Uterus (tissue), 4 donors: Measurements from ENCODE around the gene MEGF10. TPM values are rescaled to one million over a fixed set of nuclear protein-coding genes. Genes with fewer than 3 reads are reported as not detected.

Source experiments
- DNase-seq, 2 donors: peaks; one replicate each; pipeline ENCODE4 v3.0.0-alpha.2; 2019 to 2020
- H3K27ac ChIP-seq, 2 donors: fragments of 200-600 bp; sonication (generic); 1 replicate in 1 of 2; 2 replicates in 1 of 2; pipeline ENCODE4 v1.5.1; 2016 to 2018
- H3K27me3 ChIP-seq, 2 donors: fragments of 200-600 bp; sonication (generic); one replicate each; pipeline ENCODE4 v1.5.1; 2018 to 2019; ENCODE audit warnings: control low read depth in 1 of 2
- H3K36me3 ChIP-seq, 2 donors: fragments of 200-600 bp; sonication (generic); one replicate each; pipeline ENCODE4 v1.5.1; 2019; ENCODE audit warnings: control low read depth in 1 of 2
- H3K4me1 ChIP-seq, 2 donors: fragments of 200-600 bp; sonication (generic); one replicate each; pipeline ENCODE4 v1.5.1; 2018 to 2019; ENCODE audit warnings: control low read depth in 1 of 2
- H3K4me3 ChIP-seq, 2 donors: fragments of 200-600 bp; sonication (generic); 1 replicate in 1 of 2; 2 replicates in 1 of 2; pipeline ENCODE4 v1.5.1; 2018 to 2019; ENCODE audit warnings: mild to moderate bottlenecking in 1 of 2
- H3K9me3 ChIP-seq, 2 donors: fragments of 200-600 bp; sonication (generic); one replicate each; pipeline ENCODE4 v1.5.1; 2019; ENCODE audit warnings: control low read depth in 1 of 2
- CTCF ChIP-seq, 4 experiments: fragments of 200-600 bp in 2 of 4; fragments of 450-650 bp in 2 of 4; sonication (generic) in 2 of 4; IDR thresholded peaks; one replicate each; pipeline ENCODE4 v1.5.1; 2016 to 2019; ENCODE audit warnings: antibody characterized with exemption in 4 of 4, mild to moderate bottlenecking in 2 of 4, moderate library complexity in 1 of 4
- POLR2A ChIP-seq, 2 donors: fragments of 450-650 bp; IDR thresholded peaks; one replicate each; pipeline ENCODE4 v1.6.1; 2016; ENCODE audit warnings: antibody characterized with exemption in 2 of 2, mild to moderate bottlenecking in 1 of 2, moderate library complexity in 1 of 2
- intact Hi-C: fragments of 100-400 bp; cut with DNase I; formaldehyde crosslinking; loops from one replicate; pipeline ENCODE4 v1.15.1; 2023; ENCODE audit warnings: low total_unique reads
- total RNA-seq, 4 donors: library from RNA; depleted of rRNA in 3 of 4; stranded (reverse); fragments of >200 nt in 3 of 4; gene quantifications; one replicate each; pipeline versions ENCODE4 v1.1.0 to v1.2.4, GENCODE V29; 2014 to 2023
- donor health status: DM: yes; HTN: yes; CAD: no.

Gene MEGF10
- total RNA-seq, 4 donors from 2014 or later = 0.26 to 3.5 (median 1.6) TPM; not detected in 1

GRCh38 chr5:127450046-127450445, 159.4 kb downstream of the MEGF10 start:
- intact Hi-C loops = no loop called here
- no peak for DNase-seq
- TF ChIP-seq CTCF (IDR thresholded peaks at IDR 0.05) = no peak
- TF ChIP-seq POLR2A (IDR thresholded peaks at IDR 0.05) = no peak
- H3K9me3 ChIP-seq = no peaks in the 10 kb centered on the region
- H3K4me3 ChIP-seq = no peak overlapping the region
- H3K36me3 ChIP-seq = no peaks in the 10 kb centered on the region
- no peak overlapping the region for H3K27ac ChIP-seq
- no peaks in the 10 kb centered on the region for H3K4me1 ChIP-seq
- no peaks in the 10 kb centered on the region for H3K27me3 ChIP-seq

GRCh38 chr5:127451096-127451495, 160.5 kb downstream of the MEGF10 start:
- no peaks in the 10 kb centered on the region for H3K4me1 ChIP-seq
- DNase-seq = no peak
- no peaks in the 10 kb centered on the region for H3K36me3 ChIP-seq
- H3K9me3 ChIP-seq = no peaks in the 10 kb centered on the region
- TF ChIP-seq CTCF (IDR thresholded peaks at IDR 0.05) (no peak), POLR2A (IDR thresholded peaks at IDR 0.05) (no peak)
- H3K4me3 ChIP-seq = no peak overlapping the region
- intact Hi-C loops = no loop called here
- no peaks in the 10 kb centered on the region for H3K27me3 ChIP-seq
- H3K27ac ChIP-seq = no peak overlapping the region

- TF ChIP-seq POLR2A (IDR thresholded peaks at IDR 0.05) (no peak), CTCF (IDR thresholded peaks at IDR 0.05) (no peak)
- no peak overlapping the region for H3K4me3 ChIP-seq
- intact Hi-C loops = no loop called here
- DNase-seq = no peak
- H3K27ac ChIP-seq = no peak overlapping the region
- H3K4me1 ChIP-seq = no peaks in the 10 kb centered on the region
- no peaks in the 10 kb centered on the region for H3K36me3 ChIP-seq
- H3K27me3 ChIP-seq = no peaks in the 10 kb centered on the region
- no peaks in the 10 kb centered on the region for H3K9me3 ChIP-seq
Measured at GRCh38 chr5:127452626-127453025, 162.0 kb downstream of the MEGF10 start.

- Histone ChIP-seq H3K27ac (no peak overlapping the region), H3K27me3 (no peaks in the 10 kb centered on the region), H3K4me3 (no peak overlapping the region), H3K4me1 (no peaks in the 10 kb centered on the region), H3K36me3 (no peaks in the 10 kb centered on the region), H3K9me3 (no peaks in the 10 kb centered on the region)
- TF ChIP-seq CTCF (IDR thresholded peaks at IDR 0.05) (no peak), POLR2A (IDR thresholded peaks at IDR 0.05) (no peak)
- no peak for DNase-seq
- intact Hi-C loops = no loop called here
Measured at GRCh38 chr5:127471211-127471610, 180.6 kb downstream of the MEGF10 start.

- no peak for TF ChIP-seq POLR2A (IDR thresholded peaks at IDR 0.05)
- no peak for TF ChIP-seq CTCF (IDR thresholded peaks at IDR 0.05)
- H3K27me3 ChIP-seq = no peaks in the 10 kb centered on the region
- no peaks in the 10 kb centered on the region for H3K4me1 ChIP-seq
- H3K4me3 ChIP-seq = no peak overlapping the region
- DNase-seq = no peak
- H3K36me3 ChIP-seq = no peaks in the 10 kb centered on the region
- no peak overlapping the region for H3K27ac ChIP-seq
- H3K9me3 ChIP-seq = no peaks in the 10 kb centered on the region
- intact Hi-C loops = no loop called here
Measured at GRCh38 chr5:127472700-127473099, 182.1 kb downstream of the MEGF10 start.
